NT2/D1 (cell line): ENCODE results near the gene SNX9.

Experiments
- DNase-seq: peaks from one replicate; pipeline ENCODE4 v3.0.0-alpha.2; 2011; ENCODE audit warnings: low read depth, low spot score
- H3K27me3 ChIP-seq: 2 replicates; pipeline ENCODE4 v1.6.0; 2011; ENCODE audit warnings: mild to moderate bottlenecking; ENCODE audit not compliant: insufficient read length, insufficient read depth
- H3K36me3 ChIP-seq: 2 replicates; pipeline ENCODE4 v1.6.1; 2011; ENCODE audit warnings: mild to moderate bottlenecking, low read length, mixed read lengths; ENCODE audit not compliant: insufficient read depth, insufficient read length
- H3K4me1 ChIP-seq: 2 replicates; pipeline ENCODE4 v1.5.1; 2011; ENCODE audit not compliant: insufficient read depth, insufficient read length
- H3K4me3 ChIP-seq: 2 replicates; pipeline ENCODE4 v1.5.1; 2011; ENCODE audit warnings: low read depth; ENCODE audit not compliant: insufficient read length
- H3K9ac ChIP-seq: 2 replicates; pipeline ENCODE4 v1.6.0; 2011; ENCODE audit warnings: low read depth; ENCODE audit not compliant: insufficient read length
- H3K9me3 ChIP-seq: 2 replicates; pipeline ENCODE4 v1.5.1; 2011; ENCODE audit warnings: mild to moderate bottlenecking, low read length; ENCODE audit not compliant: insufficient read depth
- SUZ12 ChIP-seq: IDR thresholded peaks from 2 replicates; pipeline ENCODE4 v1.6.1; 2011; ENCODE audit not compliant: insufficient read length, insufficient read depth; ENCODE audit errors: extremely low read depth
- YY1 ChIP-seq: IDR thresholded peaks from 2 replicates; pipeline ENCODE4 v1.6.1; 2011; ENCODE audit not compliant: insufficient read length, insufficient read depth
- ZNF274 ChIP-seq: IDR thresholded peaks from 2 replicates; pipeline ENCODE4 v1.6.1; 2011; ENCODE audit warnings: mild to moderate bottlenecking, low read depth, low read length

SNX9 gene

GRCh38 chr6:157861184-157861583 lies 38.1 kb downstream of the SNX9 start:
- H3K4me3 ChIP-seq, result no peak overlapping the region
- no peaks in the 10 kb centered on the region for H3K27me3 ChIP-seq
- TF ChIP-seq ZNF274, result no peak
- no peak for TF ChIP-seq SUZ12
- TF ChIP-seq YY1, result no peak
- no peak for DNase-seq
- no peak overlapping the region for H3K9ac ChIP-seq
- H3K4me1 ChIP-seq, result no peaks in the 10 kb centered on the region
- H3K9me3 ChIP-seq, result no peaks in the 10 kb centered on the region; the same call in 1 of the 2 replicates
- H3K36me3 ChIP-seq, result peaks cover 4% of the 10 kb centered on the region

GRCh38 chr6:157861814-157862213 lies 38.8 kb downstream of the SNX9 start:
- no peak overlapping the region for H3K4me3 ChIP-seq
- H3K36me3 ChIP-seq, result peaks cover 4% of the 10 kb centered on the region
- H3K9ac ChIP-seq, result no peak overlapping the region
- no peaks in the 10 kb centered on the region; the same call in 1 of the 2 replicates for H3K9me3 ChIP-seq
- TF ChIP-seq YY1 (no peak), SUZ12 (no peak), ZNF274 (no peak)
- no peaks in the 10 kb centered on the region for H3K4me1 ChIP-seq
- no peaks in the 10 kb centered on the region for H3K27me3 ChIP-seq
- DNase-seq, result no peak

GRCh38 chr6:157862706-157863105 lies 39.7 kb downstream of the SNX9 start:
- Histone ChIP-seq H3K27me3 (no peaks in the 10 kb centered on the region), H3K36me3 (peaks cover 4% of the 10 kb centered on the region), H3K9ac (no peak overlapping the region), H3K9me3 (no peaks in the 10 kb centered on the region; the same call in 1 of the 2 replicates), H3K4me1 (no peaks in the 10 kb centered on the region), H3K4me3 (no peak overlapping the region)
- TF ChIP-seq ZNF274 (no peak), YY1 (no peak), SUZ12 (no peak)
- DNase-seq, result no peak

GRCh38 chr6:157864185-157864761 lies 41.2 kb downstream of the SNX9 start:
- Histone ChIP-seq H3K36me3 (peaks cover 13% of the 10 kb centered on the region), H3K4me1 (no peaks in the 10 kb centered on the region), H3K27me3 (no peaks in the 10 kb centered on the region), H3K9ac (no peak overlapping the region), H3K9me3 (no peaks in the 10 kb centered on the region; the same call in 1 of the 2 replicates), H3K4me3 (no peak overlapping the region)
- DNase-seq, result no peak
- TF ChIP-seq SUZ12 (no peak), YY1 (no peak), ZNF274 (no peak)

GRCh38 chr6:157865249-157865648 lies 42.2 kb downstream of the SNX9 start:
- no peak for TF ChIP-seq YY1
- TF ChIP-seq ZNF274, result no peak
- TF ChIP-seq SUZ12, result no peak
- H3K9ac ChIP-seq, result no peak overlapping the region
- DNase-seq, result no peak
- H3K4me3 ChIP-seq, result no peak overlapping the region
- H3K4me1 ChIP-seq, result no peaks in the 10 kb centered on the region
- no peaks in the 10 kb centered on the region for H3K27me3 ChIP-seq
- peaks cover 22% of the 10 kb centered on the region for H3K36me3 ChIP-seq
- H3K9me3 ChIP-seq, result no peaks in the 10 kb centered on the region; the same call in 1 of the 2 replicates

DNA sequence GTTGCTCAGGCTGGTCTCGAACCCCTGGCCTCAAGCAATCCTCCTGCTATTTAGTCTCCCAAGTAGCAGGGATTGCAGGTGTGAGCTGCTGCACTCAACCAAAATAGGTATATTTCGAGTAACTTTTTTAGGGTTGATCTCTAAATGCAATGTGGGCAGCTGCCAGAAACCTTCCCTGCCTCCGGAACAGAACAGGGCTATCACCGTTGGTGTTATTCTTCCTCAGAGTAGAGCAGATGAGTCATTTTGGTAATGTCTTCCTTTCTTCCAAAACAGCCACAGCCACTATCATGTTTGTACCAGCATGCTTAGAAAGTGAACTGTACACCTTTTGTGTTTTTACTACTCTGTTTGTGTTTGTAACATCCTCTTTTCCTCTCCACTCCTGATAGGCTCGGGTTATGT lies 44.1 kb downstream of the SNX9 start:
- no peak for DNase-seq
- TF ChIP-seq SUZ12, result no peak
- TF ChIP-seq YY1, result no peak
- TF ChIP-seq ZNF274, result no peak

DNA sequence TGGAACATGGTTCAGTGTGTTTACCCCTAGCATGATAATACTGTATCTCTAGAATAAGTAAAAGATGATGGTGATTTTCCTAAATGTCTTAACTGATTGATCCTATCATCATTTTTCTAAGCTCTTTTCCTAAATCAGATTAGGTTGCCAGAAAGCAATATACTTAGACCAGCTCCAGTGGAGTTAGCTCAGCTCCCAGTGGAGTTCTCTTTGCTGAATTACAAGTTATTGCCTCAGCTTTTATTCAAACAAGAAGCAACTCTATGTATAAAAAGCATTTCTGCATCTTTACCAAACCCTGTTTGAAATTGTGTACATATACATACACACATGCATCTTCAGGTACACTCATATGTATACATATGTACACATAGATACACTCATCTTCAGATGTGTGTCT lies 44.9 kb downstream of the SNX9 start:
- Histone ChIP-seq H3K9me3 (no peaks in the 10 kb centered on the region; the same call in 1 of the 2 replicates), H3K9ac (no peak overlapping the region), H3K36me3 (peaks cover 29% of the 10 kb centered on the region), H3K27me3 (no peaks in the 10 kb centered on the region), H3K4me1 (peaks cover 3% of the 10 kb centered on the region), H3K4me3 (no peak overlapping the region)
- TF ChIP-seq ZNF274 (no peak), SUZ12 (no peak), YY1 (no peak)
- no peak for DNase-seq

More for the DNA sequence above, 44.1 kb downstream of the SNX9 start:
- no peak overlapping the region for H3K9ac ChIP-seq
- no peak overlapping the region for H3K4me3 ChIP-seq
- no peaks in the 10 kb centered on the region; the same call in 1 of the 2 replicates for H3K9me3 ChIP-seq
- H3K4me1 ChIP-seq, result no peaks in the 10 kb centered on the region
- H3K27me3 ChIP-seq, result no peaks in the 10 kb centered on the region
- peaks cover 29% of the 10 kb centered on the region for H3K36me3 ChIP-seq

- Histone ChIP-seq H3K4me3 (no peak overlapping the region), H3K9ac (no peak overlapping the region), H3K27me3 (no peaks in the 10 kb centered on the region), H3K36me3 (peaks cover 32% of the 10 kb centered on the region), H3K9me3 (no peaks in the 10 kb centered on the region; the same call in 1 of the 2 replicates), H3K4me1 (peaks cover 3% of the 10 kb centered on the region)
- DNase-seq, result no peak
- TF ChIP-seq YY1 (no peak), SUZ12 (no peak), ZNF274 (no peak)
These were observed 45.8 kb downstream of the SNX9 start for GRCh38 chr6:157868835-157869234.
